Activated CD4-positive, alpha-beta T cell treated with anti-CD3 and anti-CD28 coated beads, Interleukin-2, amount 50 U/mL, for 24 hours (primary cell): ENCODE data around the gene DNHD1.
A peak's percentile ranks its signal among the peaks of the same experiment; 100 is the strongest.
"Not testable (repeated sequence)": the region's sequence is repeated elsewhere in the genome, so short reads cannot be mapped to it uniquely, and the experiment has no call there.

ENCODE experiments used
- DNase-seq, 2 donors: peaks; one replicate each; pipeline ENCODE4 v3.0.0-alpha.2; 2020; ENCODE audit warnings: low read depth in 1 of 2, low spot score in 1 of 2

Gene DNHD1

DNA sequence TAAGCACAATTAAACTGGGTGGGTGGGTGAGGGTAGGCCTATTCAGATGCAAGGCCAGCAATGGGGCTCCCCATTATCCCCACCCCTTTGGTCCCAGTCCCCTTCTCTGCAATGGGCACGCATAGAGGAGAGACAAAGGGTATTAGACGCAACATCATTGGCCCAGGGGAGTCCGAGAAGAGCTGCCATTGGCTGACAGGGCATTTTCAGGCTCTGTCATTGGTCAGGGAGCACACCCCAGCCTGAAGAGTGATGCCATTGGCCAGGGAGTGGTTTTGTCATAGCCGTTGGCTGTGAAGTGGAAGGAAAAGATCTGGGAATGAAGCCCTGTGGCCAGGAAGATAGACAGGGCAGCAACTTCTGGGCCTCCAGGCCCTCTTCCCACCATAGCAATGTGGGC, 20.5 kb upstream of the DNHD1 start:
- no peak for DNase-seq

DNA sequence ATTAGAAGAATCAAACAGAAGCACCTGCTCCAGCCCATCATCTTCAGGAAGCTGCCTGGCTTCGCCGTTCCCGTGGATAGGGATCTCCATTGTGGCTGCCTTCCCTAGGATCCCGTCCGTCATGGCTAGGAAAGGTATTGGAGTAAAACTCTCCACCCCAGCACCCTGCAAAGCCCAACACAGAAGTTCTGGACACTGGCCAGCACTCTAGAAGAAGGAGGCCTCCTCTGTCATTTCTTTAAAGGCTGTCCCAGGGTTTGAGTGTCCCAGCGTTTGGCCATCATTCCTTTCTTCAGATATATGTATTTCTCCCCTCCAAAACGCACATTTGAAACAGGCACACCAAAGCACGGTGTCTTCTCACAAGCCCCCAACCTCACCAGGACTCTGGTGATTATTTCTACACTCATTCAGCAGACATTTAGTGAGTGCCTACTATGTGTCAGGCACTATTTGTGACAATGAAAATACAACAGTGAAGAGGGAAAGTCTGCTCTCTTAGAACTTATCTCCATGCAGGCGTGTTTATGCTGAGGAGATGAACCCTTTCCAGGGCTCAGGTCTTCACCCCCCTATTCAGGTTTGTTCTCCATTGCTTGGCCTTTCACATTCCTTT, 16.7 kb upstream of the DNHD1 start:
- no peak for DNase-seq

DNA sequence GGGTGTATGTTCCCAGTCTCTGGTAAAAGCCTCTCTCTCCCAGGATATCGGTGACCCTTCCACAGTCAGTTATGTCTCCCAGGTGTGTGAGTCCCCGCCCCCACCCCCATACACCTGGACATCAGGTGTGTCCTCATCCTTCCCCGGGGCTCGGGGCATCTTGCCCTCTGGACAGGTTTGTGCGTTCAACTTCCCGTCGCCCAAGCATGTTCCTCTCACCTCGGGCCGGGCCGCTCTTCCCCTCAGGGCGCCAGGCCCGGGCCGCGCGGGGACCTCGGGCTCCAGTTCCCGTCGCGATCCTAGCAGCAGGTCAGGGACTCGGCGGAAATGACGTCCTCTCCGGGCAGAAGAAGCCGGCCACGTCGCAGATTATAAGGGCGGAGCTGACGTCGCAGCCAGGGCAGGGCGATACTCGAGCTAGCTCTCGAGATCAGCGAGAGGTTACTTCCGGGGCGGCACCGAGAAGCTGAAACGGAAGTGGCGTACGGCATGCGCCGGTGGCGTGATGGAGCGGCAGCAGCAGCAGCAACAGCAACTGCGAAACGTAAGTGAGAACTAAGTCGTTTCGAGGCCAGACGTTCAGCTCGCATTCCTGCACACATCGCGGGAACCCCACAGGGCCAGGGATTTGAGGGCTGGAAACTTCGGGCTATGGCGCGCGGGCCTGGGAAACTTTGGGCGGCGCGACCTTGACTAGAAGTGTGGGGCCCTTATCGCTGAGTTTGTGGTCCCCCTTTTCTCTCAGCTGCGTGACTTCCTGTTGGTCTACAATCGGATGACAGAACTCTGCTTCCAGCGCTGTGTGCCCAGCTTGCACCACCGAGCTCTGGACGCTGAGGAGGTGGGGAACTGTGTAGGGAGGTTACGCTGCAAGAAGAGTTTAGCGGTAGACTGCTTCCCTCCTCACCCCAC, 15.8 kb upstream of the DNHD1 start, which contains the start of the genes ARFIP2 and TIMM10B:
TSS of gene ARFIP2 (minus strand) at position 320 of the 912 bp plus-strand sequence. CDS start 910 bp downstream, outside the sequence.
TSS of gene TIMM10B (plus strand) at position 490 of the 912 bp plus-strand sequence. CDS start at position 506, 16 bp downstream.
- DNase-seq, result peak; percentile 88 to 95

DNA sequence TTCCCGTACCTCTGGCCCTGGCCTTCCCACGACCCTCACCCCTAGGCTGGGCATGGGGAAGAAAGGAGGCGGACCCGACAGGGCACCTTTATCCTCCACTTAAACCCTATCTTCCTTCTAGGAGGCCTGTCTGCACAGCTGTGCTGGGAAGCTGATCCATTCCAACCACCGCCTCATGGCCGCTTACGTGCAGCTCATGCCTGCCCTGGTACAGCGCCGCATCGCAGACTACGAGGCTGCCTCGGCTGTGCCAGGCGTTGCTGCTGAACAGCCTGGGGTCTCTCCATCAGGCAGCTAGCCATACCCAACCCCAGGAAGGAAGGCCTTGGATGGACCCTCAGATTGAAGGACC, 15.2 kb upstream of the DNHD1 start:
- no peak for DNase-seq

DNA sequence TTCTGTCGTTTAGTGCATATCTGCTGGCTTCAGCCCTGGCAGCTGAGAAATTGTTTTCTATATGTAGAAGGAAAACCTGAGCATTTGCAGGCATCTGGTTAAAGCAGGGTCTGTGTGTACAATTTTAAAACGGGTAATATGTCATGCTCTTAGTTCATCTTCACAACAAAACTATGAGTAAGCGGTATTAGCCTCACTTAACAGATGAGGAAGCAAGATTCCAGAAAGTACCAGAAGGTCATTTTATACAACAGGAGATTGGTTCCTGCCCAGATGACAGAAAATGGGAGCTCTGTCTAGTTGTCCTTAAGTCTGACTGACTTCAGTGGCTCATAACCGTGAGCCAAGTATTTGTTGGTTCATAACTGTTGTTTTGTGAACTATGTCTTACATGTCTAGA, 14.6 kb upstream of the DNHD1 start:
- no peak for DNase-seq

DNA sequence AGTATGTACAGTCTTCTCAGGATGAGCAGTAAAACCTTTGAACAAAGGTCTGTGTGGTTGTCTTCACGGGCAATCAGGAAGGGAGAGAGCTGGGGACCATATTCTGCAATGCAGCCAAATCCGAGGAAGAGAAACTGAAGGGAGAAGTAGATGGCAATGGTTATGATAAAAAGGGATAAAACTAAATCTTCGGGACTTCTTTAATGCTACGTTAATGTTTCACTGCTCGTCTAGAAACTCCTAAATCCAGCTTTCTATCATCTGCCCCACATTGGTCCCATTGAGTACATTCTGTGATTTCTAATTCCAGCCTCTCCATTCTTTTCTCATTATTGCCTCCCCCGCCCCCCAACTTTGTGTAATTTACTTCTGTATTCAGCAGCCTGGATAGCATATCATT, 14.1 kb upstream of the DNHD1 start:
- no peak for DNase-seq

DNA sequence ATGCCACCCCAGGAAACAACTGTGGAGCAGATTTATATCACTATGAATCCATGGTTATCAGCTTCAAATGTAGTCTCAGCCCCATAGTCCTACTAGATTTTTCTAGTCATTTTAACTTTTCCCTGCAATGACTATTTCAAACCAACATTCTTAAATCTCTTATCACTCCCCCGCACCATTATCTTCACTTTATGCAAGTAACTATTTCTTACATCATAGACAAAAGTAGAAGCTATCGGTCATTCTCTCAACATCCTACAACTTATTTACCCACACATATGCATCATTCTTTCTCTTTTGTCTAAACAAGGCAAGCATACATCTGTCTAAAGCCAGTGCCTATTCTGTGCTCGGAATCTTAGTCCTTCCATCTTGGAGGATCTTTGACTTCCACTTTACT, 11.4 kb upstream of the DNHD1 start:
- DNase-seq, result no peak

DNA sequence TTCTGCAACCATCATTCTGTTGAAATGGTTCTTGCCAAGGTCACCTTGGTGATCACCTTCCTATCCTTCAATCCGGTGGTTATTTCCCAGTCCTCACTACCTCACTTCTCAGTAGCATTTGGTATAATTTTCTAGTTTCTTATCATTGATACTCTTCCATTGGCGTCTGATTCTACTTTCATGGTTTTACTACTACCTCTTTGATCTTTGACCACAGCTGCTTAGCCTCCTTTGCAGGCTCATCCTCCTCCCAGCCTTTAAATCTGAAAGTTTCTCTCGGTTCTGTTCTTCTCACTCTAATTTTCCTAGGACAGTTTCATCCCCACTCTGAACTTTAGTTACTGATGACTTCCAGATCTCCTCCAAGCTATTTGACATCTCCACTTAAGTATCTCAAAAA, 10.8 kb upstream of the DNHD1 start:
- DNase-seq, result no peak

DNA sequence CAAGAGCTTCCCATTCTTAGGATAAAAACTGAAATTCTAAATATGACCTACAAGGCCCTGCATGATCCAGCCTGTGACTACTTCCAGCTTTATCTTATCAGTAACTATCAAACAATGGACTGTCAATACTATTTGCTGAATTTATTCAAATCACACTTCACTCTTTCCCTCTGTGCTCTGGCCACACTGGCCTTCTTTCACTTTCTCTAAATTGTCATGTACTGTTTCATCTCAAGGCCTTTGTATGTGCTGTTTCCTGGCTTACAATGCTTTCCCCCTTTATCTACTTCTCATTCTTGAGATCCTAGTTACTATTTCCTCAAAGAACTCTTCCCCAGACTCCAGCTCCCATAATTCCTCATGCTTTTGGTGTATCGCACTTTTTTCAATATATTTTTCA, 10.1 kb upstream of the DNHD1 start:
- no peak for DNase-seq

DNA sequence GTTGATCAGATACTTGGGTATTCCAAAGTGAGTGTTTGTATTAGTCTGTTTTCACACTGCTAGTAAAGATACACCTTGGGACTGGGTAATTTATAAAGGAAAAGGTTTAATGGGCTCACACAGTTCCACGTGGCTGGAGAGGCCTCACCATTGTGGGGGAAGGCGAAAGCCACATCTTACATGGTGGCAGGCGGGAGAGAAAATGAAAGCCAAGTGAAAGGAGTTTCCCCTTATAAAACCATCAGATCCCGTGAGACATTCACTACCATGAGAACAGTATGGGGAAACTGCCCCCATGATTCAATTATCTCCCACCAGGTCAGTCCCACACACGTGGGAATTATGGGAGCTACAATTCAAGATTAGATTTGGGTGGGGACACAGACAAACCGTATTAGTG, 8.7 kb upstream of the DNHD1 start:
- DNase-seq, result no peak

DNA sequence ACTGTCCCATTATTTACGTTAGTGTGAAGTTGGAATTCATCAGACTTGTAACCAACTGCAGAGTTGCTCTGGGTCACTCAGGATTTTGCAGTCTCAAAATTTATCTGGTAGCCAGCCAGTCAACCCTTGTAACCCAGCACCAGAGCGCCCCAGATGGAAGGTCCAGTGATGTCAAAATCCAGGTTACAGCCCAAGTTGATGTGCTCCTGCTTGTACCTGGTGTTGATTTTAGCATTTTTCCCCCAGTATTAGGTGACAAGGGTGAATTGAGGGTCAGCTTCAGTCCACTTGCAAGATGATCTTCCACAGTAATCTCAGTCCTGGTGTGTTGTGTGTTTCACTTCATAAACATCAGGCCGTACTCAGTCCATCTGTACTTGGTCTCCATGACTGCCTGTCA, 8.3 kb upstream of the DNHD1 start:
- no peak for DNase-seq

DNA sequence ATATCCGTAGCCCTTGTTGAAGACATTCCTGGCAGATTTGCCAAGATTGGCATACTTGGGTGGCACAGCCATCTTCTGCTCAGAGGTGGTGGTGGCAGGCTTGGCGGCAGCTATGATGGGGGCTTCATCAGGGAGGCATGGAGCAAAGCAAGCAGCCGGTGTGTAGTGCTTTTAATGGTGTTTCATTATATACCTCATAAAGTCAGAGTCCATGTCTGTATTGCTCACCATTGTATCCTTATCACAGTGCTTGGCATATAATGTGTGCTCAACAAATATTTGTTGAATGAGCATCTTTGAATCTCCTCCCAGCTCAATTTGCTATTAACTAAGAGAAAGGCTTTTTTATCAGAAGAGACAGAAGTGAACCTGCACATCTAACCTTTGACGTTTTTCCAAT, 7.8 kb upstream of the DNHD1 start:
- DNase-seq, result no peak

DNA sequence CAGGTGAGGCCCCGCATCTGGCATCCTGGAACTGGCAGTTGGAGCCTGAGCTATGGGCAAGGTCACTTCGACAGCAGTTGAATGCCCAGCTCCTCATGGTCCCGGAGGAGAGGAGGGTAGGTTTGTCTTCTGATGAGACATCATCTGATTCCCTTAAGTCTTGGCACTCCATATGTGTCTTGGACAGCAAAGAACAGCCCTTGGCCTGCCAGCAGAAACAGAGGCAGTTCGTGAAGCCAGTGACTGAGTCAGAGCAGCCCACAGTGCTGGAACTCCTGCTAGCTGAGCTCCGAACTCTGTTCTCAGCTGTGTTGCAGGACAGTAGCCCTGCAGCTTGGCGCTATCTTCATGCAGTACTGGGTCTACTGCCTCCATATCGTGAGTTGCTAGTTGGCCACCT, 1.0 kb downstream of the DNHD1 start:
- DNase-seq, result no peak

DNA sequence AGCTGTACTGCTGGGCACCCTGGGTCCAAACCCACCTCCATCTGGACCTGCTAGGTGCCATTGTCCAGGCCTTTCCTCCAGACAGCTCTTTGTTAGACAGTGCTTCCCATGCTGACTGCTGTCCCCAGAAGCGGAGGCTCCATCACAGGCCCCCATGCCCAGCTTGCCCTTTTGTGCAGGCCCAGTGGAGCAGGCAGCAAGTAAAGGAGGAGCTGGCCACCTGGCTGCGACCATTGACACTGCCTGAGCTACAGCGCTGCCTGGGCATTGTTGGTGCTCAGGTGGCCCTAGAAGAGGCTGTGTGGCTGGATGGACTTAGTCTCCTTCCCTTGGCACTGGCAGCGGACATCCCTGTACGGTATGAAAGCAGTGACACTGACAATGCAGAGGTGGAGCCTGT, 1.5 kb downstream of the DNHD1 start:
- DNase-seq, result no peak

DNA sequence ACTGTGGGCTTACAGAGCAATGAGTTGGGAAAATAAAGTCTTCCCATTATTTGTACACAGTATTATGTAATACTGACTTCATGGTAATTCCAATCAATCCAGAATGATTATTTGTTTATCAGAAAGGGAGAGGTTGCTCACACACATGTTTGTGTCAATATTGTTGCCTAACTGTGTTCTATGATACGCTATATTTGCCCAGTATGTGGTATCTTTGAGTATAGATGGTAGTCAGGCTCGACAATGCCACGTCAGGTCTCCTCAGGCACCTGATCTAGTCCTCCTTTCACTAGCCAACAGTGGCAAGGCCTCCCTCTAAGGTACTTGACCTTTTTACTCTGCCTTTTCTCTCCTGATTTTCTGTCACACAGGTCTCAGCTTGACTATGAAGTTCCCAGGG, 5.3 kb downstream of the DNHD1 start:
- no peak for DNase-seq

DNA sequence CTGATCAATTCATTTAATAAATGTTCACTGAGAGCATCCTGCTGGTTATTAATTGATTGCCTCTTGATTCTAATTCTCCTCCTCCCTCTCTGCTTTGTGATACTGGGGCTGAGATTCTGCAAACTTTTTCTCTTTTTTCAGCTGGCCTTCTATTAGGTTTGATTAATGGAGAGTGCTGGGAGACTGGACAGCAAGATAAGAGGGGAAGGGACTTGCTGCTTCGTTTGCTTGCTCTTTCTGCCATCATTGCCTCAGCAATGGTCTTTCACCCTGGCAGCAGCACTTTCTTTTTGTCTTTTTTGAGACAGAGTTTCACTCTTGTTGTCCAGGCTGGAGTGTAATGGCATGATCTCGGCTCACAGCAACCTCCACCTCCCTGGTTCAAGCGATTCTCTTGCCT, 7.1 kb downstream of the DNHD1 start:
- DNase-seq, result no peak

DNA sequence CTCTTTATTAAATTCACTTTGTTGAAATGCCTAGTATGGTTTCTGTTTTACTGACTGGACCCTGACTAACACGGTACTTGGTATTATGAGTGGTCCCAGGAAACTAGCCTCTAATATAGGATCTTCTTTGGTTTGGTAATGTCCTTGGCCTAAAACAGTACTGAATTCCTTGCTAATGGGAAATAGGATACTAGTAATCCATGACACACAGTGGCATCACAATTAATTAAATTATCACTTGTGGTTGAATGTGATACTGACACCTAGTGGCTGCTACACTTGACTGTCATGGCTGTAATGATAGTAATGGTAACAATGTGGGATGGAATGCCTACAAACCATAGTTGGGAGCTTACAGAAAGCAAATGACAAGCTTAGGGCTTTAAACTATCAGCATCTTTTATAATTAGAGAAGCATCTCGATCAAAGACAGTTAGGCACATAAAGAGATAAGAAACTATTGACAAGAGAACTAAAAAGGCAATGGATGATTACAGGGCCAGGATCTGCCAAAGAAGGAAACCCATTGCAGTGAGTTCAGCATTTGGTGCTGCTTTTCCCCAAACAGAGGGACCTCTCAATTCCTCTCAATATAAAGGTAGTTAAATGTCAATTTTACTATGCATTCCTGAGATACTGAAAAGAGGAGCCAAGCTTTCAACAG, 8.6 kb downstream of the DNHD1 start:
- DNase-seq, result no peak

DNA sequence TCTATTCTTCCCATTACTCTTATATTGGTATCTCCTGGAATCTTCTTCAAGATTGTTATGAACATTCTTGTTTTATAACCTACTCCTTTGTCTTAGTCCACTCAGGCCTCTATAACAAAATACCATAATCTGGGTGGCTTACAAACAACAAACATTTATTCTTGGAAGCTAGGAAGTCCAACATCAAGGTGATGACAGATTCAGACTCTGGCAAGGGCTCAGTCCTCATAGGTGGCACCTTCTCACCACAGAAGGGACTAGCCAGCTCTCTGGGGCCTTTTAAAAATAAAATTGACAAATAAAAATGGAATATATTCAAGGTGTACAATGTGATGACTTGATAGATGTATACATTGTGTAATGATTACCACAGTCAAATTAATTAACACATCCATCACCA, 19.8 kb downstream of the DNHD1 start:
- DNase-seq, result no peak

DNA sequence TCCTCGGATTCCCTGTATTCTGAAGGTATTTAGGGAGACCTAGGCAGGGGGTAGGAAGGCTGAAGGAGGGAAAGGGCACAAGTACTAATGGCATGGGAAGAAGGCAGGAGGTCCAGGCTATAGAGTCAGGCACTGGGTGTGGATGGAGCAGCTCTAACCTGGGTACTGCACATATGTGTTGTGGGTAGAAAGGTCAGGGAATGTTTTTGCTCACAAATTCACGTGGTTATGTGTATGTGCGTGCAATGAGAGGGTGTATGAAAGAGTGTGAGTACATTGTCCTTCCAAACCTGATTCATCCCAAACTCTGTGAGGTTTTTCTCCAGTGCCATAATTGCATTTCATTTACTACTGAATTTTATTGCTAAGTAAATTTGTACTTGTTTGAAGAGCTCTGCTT, 23.2 kb downstream of the DNHD1 start:
- DNase-seq, result no peak

DNA sequence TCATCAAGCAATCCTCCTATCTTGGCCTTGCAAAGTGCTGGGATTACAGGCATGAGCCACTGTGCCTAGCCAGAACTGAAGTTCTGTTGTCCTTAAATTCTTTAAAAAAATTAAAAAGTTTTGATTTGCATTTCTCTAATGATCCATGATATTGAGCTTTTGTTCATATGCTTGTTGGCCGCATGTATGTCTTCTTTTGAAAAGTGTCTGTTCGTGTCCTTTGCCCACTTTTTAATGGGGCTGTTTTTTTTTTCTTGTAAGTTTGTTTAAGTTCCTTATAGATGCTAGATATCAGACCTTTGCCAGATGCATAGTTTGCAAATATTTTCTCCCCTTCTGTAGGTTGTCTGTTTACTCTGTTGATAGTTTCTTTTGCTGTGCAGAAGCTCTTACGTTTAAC, 24.9 kb downstream of the DNHD1 start:
- not testable (repeated sequence) for DNase-seq

DNA sequence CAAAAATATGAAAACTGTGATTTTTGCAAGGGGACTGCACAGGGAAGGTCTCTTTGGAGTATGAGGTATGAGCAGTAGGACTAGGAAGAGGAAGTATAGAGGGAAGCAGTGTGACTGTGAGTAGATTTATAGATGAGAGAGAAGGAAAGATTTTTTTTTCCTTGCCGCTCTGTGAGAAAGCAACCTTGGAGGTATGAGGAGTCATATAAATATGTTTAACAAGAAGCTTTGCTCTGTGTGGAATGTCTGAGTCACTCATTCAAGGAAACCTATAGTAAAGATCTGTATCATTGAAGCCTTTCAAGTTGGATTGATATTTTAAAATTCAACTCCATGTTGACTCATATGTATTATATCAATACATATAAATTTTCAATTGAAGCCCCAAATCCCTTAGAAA, 26.2 kb downstream of the DNHD1 start:
- DNase-seq, result no peak
